ENCODE data around the gene ZPR1. TPM values are rescaled to one million over a fixed set of nuclear protein-coding genes. Genes with fewer than 3 reads are reported as not detected.

The ZPR1 gene
- total RNA-seq, 2 experiments from 2014 or later = 117 to 118 TPM

DNA sequence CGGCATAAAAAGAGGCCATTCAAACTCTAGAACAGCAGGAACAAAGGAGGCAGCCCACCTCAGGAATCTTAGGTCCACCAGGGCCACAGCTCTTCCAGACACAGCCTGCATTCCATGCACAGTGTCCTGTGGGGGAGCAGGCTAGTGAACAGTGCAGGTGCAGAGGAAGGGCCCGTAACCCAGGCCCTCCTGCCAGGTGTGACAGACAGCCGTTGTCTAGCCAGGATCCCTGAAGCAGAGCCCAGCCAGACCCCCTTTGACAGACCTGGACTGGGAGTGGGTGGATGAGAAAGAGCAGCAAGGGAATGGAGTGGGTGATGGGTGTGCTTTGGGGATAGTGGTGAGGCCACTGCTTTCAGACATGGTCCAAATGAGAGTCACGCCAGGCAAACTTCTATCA lies 1.2 kb upstream of the ZPR1 start:
- H3K9me3 Mint-ChIP-seq = no peaks in the 10 kb centered on the region
- intact Hi-C loops (cut with DNase I, micrococcal nuclease) = loop anchor here (1.0 to 5.0 kb wide), 6 partner anchors 16 to 538 kb away; partner anchors contain the start of genes BUD13 (in 2 of the 2), PCSK7 (in 2 of the 2), RNF214 (in 2 of the 2) and CEP164 (in 1 of the 2)
- H3K27ac Mint-ChIP-seq = peak overlapping the region; percentile 96
- POLR2A ChIA-PET = interaction anchor here (0.5 to 2.6 kb wide), 3 partner anchors 28 to 282 kb away, joined by 3 to 20 read pairs (median 4); no protein-coding TSS in a partner anchor
- peaks cover 55% of the 10 kb centered on the region for H3K4me1 Mint-ChIP-seq (ENCODE audit: low read depth)
- peaks cover 44% of the 10 kb centered on the region for H3K36me3 Mint-ChIP-seq (ENCODE audit: low read depth)
- TF ChIP-seq, protein P1, sequence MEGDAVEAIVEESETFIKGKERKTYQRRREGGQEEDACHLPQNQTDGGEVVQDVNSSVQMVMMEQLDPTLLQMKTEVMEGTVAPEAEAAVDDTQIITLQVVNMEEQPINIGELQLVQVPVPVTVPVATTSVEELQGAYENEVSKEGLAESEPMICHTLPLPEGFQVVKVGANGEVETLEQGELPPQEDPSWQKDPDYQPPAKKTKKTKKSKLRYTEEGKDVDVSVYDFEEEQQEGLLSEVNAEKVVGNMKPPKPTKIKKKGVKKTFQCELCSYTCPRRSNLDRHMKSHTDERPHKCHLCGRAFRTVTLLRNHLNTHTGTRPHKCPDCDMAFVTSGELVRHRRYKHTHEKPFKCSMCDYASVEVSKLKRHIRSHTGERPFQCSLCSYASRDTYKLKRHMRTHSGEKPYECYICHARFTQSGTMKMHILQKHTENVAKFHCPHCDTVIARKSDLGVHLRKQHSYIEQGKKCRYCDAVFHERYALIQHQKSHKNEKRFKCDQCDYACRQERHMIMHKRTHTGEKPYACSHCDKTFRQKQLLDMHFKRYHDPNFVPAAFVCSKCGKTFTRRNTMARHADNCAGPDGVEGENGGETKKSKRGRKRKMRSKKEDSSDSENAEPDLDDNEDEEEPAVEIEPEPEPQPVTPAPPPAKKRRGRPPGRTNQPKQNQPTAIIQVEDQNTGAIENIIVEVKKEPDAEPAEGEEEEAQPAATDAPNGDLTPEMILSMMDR (IDR thresholded peaks at IDR 0.05) = no peak
- Histone ChIP-seq H3K27me3 (ENCODE audit: control insufficient read depth in 1 of 2, insufficient read depth in 2 of 2, low read length in 2 of 2) (no peaks in the 10 kb centered on the region), H3K9me3 (ENCODE audit: control insufficient read depth in 1 of 2, insufficient read depth in 1 of 2, low read length in 2 of 2) (no peaks in the 10 kb centered on the region), H3K4me1 (ENCODE audit: insufficient read depth, low read length) (peaks cover 41% of the 10 kb centered on the region), H3K4me3 (ENCODE audit: low read length) (no peak overlapping the region), H3K36me3 (ENCODE audit: insufficient read depth, low read length) (peaks cover 26% of the 10 kb centered on the region), H3K27ac (ENCODE audit: low read depth in 1 of 2, low read length in 2 of 2) (no peak overlapping the region)
- ATAC-seq (ENCODE audit: poor library complexity) (no peak), DNase-seq (peak in 1 of 14 experiments; percentile 8)
- H3K4me3 Mint-ChIP-seq = peak overlapping the region; percentile 94
- no peaks in the 10 kb centered on the region for H3K27me3 Mint-ChIP-seq
- CTCF ChIA-PET = no interaction called here

DNA sequence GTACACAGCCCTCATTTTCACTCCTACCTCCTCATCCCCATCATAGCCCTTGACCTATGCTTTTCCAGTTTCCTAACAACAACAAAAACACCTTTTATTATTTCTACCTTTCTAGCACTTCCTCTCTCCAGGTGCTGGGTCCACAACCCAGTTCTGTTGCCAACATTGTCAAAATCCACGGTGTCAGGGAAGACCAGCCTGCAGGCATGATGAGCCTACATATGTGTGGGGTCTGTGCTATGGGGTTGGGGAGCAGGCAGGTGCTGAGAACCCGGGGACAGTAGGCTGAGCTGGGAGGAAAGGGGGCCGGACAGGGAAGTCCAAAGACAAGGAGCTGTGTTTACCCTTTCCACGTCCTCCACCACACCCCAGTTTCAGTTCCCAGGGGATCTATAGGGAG lies 711 bp upstream of the ZPR1 start:
- peak overlapping the region; percentile 96 for H3K27ac Mint-ChIP-seq
- H3K4me1 Mint-ChIP-seq (ENCODE audit: low read depth) = peaks cover 55% of the 10 kb centered on the region
- ChIA-PET CTCF (interaction anchor here (1.1 to 1.3 kb wide), 2 partner anchors 22 to 48 kb away, joined by 3 read pairs; no protein-coding TSS in a partner anchor), POLR2A (interaction anchor here (0.7 to 3.0 kb wide), 16 partner anchors 12 to 443 kb away, joined by 3 to 64 read pairs (median 4); partner anchors contain the start of genes BUD13, PAFAH1B2, PCSK7 and SIDT2)
- DNase-seq (peak in 1 of 14 experiments; percentile 22), ATAC-seq (ENCODE audit: poor library complexity) (no peak)
- Histone ChIP-seq H3K9me3 (ENCODE audit: control insufficient read depth in 1 of 2, insufficient read depth in 1 of 2, low read length in 2 of 2) (no peaks in the 10 kb centered on the region), H3K27me3 (ENCODE audit: control insufficient read depth in 1 of 2, insufficient read depth in 2 of 2, low read length in 2 of 2) (no peaks in the 10 kb centered on the region), H3K4me1 (ENCODE audit: insufficient read depth, low read length) (peaks cover 42% of the 10 kb centered on the region), H3K27ac (ENCODE audit: low read depth in 1 of 2, low read length in 2 of 2) (peak overlapping the region; percentile 63 to 79), H3K36me3 (ENCODE audit: insufficient read depth, low read length) (peaks cover 31% of the 10 kb centered on the region), H3K4me3 (ENCODE audit: low read length) (peak overlapping the region; percentile 85)
- TF ChIP-seq, protein P1 (IDR thresholded peaks at IDR 0.05) = no peak
- peaks cover 47% of the 10 kb centered on the region for H3K36me3 Mint-ChIP-seq (ENCODE audit: low read depth)
- no peaks in the 10 kb centered on the region for H3K9me3 Mint-ChIP-seq
- intact Hi-C loops (cut with DNase I, micrococcal nuclease) = loop anchor here (1.0 to 5.0 kb wide), 6 partner anchors 16 to 539 kb away; partner anchors contain the start of genes BUD13 (in 2 of the 2), PCSK7 (in 2 of the 2), RNF214 (in 2 of the 2) and CEP164 (in 1 of the 2)
- H3K27me3 Mint-ChIP-seq = no peaks in the 10 kb centered on the region
- peak overlapping the region; percentile 94 for H3K4me3 Mint-ChIP-seq

DNA sequence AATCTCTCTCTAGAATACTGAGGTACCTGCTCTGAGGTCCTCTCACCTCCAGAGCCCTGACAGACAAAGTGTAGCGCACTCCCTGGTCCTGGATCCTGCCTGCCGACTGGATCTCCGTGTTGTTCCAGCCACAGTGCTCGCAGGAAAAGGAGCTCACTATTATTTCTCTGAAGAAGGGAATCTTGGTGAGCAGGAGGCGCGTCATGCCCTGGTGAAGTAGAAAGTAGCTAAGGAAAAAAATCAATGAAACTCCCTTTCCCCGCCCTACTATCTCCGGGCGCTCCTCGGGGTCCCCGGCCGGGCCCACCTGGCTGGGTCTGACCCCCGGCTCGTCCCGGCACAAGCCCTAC lies 412 bp downstream of the ZPR1 start:
- DNase-seq = peak in 1 of 14 experiments; percentile 10
- Histone ChIP-seq H3K4me3 (ENCODE audit: low read length) (peak overlapping the region; percentile 85), H3K9me3 (ENCODE audit: control insufficient read depth in 1 of 2, insufficient read depth in 1 of 2, low read length in 2 of 2) (no peaks in the 10 kb centered on the region), H3K27me3 (ENCODE audit: control insufficient read depth in 1 of 2, insufficient read depth in 2 of 2, low read length in 2 of 2) (no peaks in the 10 kb centered on the region), H3K36me3 (ENCODE audit: insufficient read depth, low read length) (peaks cover 42% of the 10 kb centered on the region), H3K27ac (ENCODE audit: low read depth in 1 of 2, low read length in 2 of 2) (peak overlapping the region; percentile 32 to 63), H3K4me1 (ENCODE audit: insufficient read depth, low read length) (peaks cover 46% of the 10 kb centered on the region)
- TF ChIP-seq, protein P1 (IDR thresholded peaks at IDR 0.05) = no peak
- ChIA-PET CTCF (interaction anchor here (1.1 to 1.4 kb wide), 3 partner anchors 16 to 49 kb away, joined by 3 read pairs; no protein-coding TSS in a partner anchor), POLR2A (interaction anchor here (0.6 to 3.0 kb wide), 15 partner anchors 11 to 444 kb away, joined by 3 to 64 read pairs (median 6); partner anchors contain the start of genes BUD13, PAFAH1B2, PCSK7 and SIDT2)
- ATAC-seq (ENCODE audit: poor library complexity) = peak; percentile 1
- peak overlapping the region; percentile 94 for H3K4me3 Mint-ChIP-seq
- no peaks in the 10 kb centered on the region for H3K27me3 Mint-ChIP-seq
- H3K27ac Mint-ChIP-seq = peak overlapping the region; percentile 96
- peaks cover 50% of the 10 kb centered on the region for H3K4me1 Mint-ChIP-seq (ENCODE audit: low read depth)
- no peaks in the 10 kb centered on the region for H3K9me3 Mint-ChIP-seq
- intact Hi-C loops (cut with DNase I, micrococcal nuclease) = loop anchor here (5.0 kb wide), 3 partner anchors 65 to 540 kb away; partner anchors contain the start of genes CEP164 (in 1 of the 2), PCSK7 (in 1 of the 2) and RNF214 (in 1 of the 2)
- H3K36me3 Mint-ChIP-seq (ENCODE audit: low read depth) = peaks cover 58% of the 10 kb centered on the region
